Measurements from ENCODE around the gene CCDC170.

The CCDC170 gene

DNA sequence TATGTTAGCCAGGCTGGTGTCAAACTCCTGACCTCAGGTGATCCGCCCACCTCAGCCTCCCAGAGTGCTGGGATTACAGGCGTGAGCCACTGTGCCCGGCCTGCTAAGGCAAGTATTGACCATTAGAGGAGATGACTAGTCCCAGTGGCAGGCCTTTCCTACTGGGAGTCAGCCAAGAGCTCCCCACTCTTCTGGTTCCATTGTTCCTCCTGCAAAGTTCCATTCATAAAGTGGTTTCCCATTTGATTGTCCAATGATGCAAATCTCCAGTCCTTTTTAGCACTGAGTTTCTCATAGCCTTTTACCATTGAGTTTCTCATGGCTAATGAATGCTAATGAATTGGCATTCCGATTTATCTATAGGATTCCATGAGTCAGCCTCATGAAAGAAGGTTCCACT is 165.4 kb downstream of the CCDC170 start:
- no peak for DNase-seq

DNA sequence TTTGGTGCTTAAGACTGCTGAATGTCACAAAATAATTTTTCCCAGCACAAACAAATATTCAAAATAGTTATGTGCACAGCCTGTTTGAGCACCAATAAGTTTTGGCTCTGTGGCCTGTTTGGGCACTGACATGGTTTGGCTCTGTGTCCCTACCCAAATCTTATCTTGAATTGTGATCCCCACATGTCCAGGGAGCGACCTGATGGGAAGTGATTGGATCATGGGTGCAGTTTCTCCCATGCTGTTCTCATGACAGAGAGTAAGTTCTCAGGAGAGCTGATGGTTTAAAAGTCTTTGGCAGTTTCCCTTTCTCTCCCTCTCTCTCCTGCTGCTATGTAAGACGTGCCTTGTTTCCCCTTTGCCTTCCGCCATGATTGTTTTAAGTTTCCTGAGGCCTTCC is 167.7 kb downstream of the CCDC170 start:
- no peak for DNase-seq

DNA sequence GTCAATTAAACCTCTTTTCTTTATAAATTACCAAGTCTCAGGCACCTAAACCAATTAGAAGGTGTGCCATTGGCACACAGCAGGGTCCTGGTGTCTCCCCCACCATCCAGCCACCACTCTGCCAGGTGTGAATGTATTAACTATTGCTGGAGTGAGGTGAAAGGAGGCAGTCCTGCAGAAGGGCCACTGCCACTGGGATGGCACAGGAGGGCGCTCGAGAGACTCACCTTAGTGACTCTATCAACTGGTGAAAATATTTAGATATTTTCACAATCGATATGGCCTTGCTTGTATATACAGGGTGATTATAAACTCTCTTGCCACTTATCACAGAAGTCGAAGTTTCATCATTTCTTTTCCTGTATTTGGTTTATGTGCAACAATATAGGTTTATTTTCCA is 168.1 kb downstream of the CCDC170 start:
- no peak for DNase-seq

DNA sequence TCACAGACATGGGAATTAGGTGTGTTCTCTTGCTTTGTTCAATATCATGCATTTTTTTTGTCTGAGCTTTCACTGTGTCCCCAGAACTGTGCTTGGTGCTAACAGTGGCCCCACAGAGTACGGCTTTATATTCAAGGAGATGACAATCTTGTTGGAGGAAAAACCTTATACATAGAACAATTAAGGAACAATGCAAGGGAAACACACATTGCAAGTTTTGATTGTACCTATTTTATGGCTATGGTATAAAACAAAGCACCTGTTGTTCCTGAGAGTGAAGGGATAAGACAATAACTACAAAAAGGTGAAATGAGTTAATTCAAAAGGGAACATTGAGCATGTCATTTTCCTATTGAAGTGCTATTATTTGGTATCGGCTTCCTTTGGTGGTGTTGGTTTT is 169.7 kb downstream of the CCDC170 start:
- DNase-seq: no peak

DNA sequence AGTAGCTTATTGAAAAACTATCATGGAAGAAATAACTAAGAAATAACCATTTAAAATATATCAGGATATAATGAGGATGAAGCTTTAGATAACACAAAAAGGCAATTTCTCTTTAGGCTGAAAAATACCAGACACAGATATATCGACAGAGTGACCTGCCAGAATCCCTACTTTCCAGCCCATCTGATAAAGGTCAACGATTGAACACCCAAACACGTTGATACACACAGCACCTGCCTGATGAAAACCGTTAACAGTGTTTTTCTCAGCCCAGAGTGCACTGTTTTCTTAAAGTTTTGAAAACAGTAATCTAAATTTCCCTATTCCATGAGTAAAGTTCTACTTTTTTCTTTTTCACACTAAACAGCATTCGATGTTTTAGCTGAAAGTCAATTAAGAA is 170.6 kb downstream of the CCDC170 start:
- DNase-seq: no peak

DNA sequence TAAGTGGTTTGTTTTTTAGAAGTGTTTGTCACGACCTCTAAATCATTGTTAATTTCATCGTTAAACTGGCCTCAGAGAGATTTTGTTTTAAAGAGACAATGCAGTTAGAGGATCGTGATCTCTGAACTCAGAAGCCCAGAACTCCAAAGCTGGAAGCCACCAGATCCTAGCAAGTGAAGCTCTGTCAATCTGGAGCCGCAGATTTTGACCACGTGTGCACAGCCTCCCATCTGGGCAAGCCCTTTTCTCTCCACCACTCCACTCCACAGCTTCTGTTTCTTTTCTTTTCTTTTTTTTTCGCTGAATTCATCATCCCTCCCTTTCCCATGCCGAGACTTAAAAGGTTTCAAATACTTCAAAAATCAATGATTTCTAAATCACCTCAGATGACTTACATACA is 171.5 kb downstream of the CCDC170 start:
- DNase-seq: no peak

DNA sequence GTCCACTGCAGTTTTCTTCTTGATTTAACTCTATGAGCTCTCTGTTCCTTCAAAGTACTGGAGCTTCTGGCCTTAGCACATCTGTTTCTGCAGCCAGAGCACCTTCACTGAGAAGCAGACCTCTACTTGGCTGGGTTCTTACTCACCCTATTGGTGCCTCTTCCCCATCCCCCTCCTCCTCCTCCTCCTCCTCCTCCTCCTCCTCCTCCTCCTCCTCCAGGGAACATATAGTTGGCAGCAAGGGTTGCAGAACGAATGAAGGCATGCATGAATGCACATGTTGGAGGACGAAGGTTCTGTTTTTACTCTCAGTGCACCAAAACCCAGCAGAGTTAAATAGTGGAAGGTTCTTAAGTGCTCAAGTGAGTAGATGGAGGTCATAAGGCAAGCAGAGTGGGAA is 172.7 kb downstream of the CCDC170 start:
- no peak for DNase-seq

GRCh38 chr6:151669208-151669560 is 175.4 kb downstream of the CCDC170 start:
- no peak for DNase-seq

GRCh38 chr6:151670116-151670515 is 176.3 kb downstream of the CCDC170 start:
- DNase-seq: no peak

Data from stimulated activated CD4-positive, alpha-beta T cell treated with anti-CD3 and anti-CD28 coated beads, Interleukin-4, amount 100 ng/mL, for 4 hours (primary cell).